ENCODE measurements around the gene NFATC3. TPM values are rescaled to one million over a fixed set of nuclear protein-coding genes. Genes with fewer than 3 reads are reported as not detected.
"Not testable (repeated sequence)": the region's sequence is repeated elsewhere in the genome, so short reads cannot be mapped to it uniquely, and the experiment has no call there.

The NFATC3 gene
- total RNA-seq, 1 experiment from 2014 or later: 12.1 TPM

DNA sequence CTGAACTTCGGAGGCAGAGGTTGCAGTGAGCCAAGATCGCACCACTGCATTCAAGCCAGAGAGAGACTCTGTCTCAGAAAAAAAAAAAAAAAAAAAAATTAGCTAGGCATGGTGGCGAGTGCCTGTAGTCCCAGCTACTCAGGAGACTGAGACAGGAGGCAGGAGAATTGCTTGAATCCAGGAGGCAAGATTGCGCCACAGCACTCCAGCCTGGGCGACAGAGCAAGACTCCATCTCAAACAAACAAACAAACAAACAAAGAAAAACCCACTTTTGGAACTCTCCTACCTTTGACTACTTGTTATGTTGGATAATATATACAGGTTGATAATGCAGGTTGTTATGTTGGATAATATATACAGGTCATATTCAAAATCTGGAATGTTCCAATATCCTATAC lies 35.3 kb downstream of the NFATC3 start:
- H2AFZ ChIP-seq (ENCODE audit: low read length); H3K36me3 ChIP-seq (ENCODE audit: low read depth, low read length); BruUV-seq (replicated peaks); H3K9me2 ChIP-seq (replicated peaks; ENCODE audit: low read length); CTCF ChIA-PET; H3K27me3 ChIP-seq (ENCODE audit: low read length); intact Hi-C loops (cut with micrococcal nuclease); ATAC-seq; H4K20me1 ChIP-seq (ENCODE audit: low read length); DNase-seq; H3K4me3 ChIP-seq (ENCODE audit: low read length); H3K27ac ChIP-seq (ENCODE audit: low read length); H3K9ac ChIP-seq (ENCODE audit: low read length); POLR2A ChIA-PET (ENCODE audit: unreplicated experiment); H3K4me1 ChIP-seq (ENCODE audit: insufficient read depth, low read length); H3K9me3 ChIP-seq (ENCODE audit: low read length); H3F3A ChIP-seq (ENCODE audit: low read length, unreplicated experiment); H3K79me2 ChIP-seq (ENCODE audit: low read length); H3K4me2 ChIP-seq (ENCODE audit: low read length): not testable (repeated sequence)

DNA sequence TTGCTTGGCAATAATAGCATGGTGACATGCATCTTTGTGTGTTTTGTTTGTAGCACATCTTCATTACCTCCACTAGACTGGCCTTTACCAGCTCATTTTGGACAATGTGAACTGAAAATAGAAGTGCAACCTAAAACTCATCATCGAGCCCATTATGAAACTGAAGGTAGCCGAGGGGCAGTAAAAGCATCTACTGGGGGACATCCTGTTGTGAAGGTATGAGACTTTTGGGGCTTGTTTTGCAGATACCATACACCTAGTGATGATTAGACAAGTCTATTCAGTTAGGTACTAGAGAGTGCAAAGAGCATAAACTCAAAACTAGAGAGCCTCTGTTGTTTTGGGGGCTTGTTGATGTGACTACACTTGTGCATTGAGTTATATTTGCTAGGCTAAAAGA lies 41.2 kb downstream of the NFATC3 start:
- BruUV-seq (replicated peaks): no TSS peak
- no peak overlapping the region for H3K4me3 ChIP-seq (ENCODE audit: low read length)
- CTCF ChIA-PET: no interaction called here
- H3K9me2 ChIP-seq (replicated peaks; ENCODE audit: low read length): no peaks in the 10 kb centered on the region
- no peaks in the 10 kb centered on the region for H4K20me1 ChIP-seq (ENCODE audit: low read length)
- no peak for DNase-seq
- intact Hi-C loops (cut with micrococcal nuclease): no loop called here
- H3K9ac ChIP-seq (ENCODE audit: low read length): no peak overlapping the region
- no peaks in the 10 kb centered on the region for H3F3A ChIP-seq (ENCODE audit: low read length, unreplicated experiment)
- no peaks in the 10 kb centered on the region for H3K27me3 ChIP-seq (ENCODE audit: low read length)
- no peaks in the 10 kb centered on the region for H3K9me3 ChIP-seq (ENCODE audit: low read length)
- no peaks in the 10 kb centered on the region for H3K79me2 ChIP-seq (ENCODE audit: low read length)
- no peak for ATAC-seq
- H3K27ac ChIP-seq (ENCODE audit: low read length): no peak overlapping the region
- no peaks in the 10 kb centered on the region; the same call in 1 of the 2 replicates for H3K36me3 ChIP-seq (ENCODE audit: low read depth, low read length)
- POLR2A ChIA-PET (ENCODE audit: unreplicated experiment): no interaction called here
- H3K4me2 ChIP-seq (ENCODE audit: low read length): no peak overlapping the region
- TF ChIP-seq EZH2 (IDR thresholded peaks at IDR 0.05; ENCODE audit: low read length, unreplicated experiment) (no peak), EZH2phosphoT487 (IDR thresholded peaks at IDR 0.05; ENCODE audit: borderline replicate concordance, low read length) (no peak)
- TF ChIP-seq, protein P1, sequence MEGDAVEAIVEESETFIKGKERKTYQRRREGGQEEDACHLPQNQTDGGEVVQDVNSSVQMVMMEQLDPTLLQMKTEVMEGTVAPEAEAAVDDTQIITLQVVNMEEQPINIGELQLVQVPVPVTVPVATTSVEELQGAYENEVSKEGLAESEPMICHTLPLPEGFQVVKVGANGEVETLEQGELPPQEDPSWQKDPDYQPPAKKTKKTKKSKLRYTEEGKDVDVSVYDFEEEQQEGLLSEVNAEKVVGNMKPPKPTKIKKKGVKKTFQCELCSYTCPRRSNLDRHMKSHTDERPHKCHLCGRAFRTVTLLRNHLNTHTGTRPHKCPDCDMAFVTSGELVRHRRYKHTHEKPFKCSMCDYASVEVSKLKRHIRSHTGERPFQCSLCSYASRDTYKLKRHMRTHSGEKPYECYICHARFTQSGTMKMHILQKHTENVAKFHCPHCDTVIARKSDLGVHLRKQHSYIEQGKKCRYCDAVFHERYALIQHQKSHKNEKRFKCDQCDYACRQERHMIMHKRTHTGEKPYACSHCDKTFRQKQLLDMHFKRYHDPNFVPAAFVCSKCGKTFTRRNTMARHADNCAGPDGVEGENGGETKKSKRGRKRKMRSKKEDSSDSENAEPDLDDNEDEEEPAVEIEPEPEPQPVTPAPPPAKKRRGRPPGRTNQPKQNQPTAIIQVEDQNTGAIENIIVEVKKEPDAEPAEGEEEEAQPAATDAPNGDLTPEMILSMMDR (conservative IDR thresholded peaks at IDR 0.05; ENCODE audit: low read depth, low read length): no peak
- peaks cover 16% of the 10 kb centered on the region for H3K4me1 ChIP-seq (ENCODE audit: insufficient read depth, low read length)
- no peak overlapping the region for H2AFZ ChIP-seq (ENCODE audit: low read length)

DNA sequence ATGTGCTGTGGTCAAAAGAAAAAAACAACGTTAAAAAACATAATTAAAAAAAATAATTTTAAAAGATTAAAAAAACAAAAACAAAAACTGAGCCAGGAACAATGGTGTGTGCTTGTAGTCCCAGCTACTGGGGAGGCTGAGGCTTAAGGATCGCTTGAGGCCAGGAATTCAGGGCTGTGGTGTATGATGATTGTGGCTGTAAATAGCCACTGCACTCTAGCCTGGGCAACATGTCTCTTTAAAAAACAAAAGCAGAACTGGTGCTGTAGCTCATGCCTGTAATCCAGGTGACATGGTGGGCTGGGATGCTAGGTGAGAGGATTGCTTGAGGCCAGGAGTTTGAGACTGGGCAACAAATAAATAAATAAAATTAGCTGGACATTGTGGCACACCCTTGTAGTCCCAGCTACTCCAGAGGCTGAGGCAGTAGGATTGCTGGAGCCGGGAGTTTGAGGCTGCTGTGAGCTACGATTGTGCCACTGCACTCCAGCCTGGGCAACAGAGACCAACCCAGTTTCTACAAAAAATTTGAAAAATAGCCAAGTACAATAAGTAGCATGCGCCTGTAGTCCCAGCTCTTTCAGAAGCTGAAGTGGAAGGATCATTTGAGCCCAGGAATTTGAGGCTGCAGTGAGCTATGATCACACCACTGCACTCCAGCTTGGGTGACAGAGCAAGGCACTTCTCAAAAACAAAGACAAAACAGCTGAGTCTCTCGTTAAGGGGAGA lies 43.6 kb downstream of the NFATC3 start:
- no peaks in the 10 kb centered on the region for H3K79me2 ChIP-seq (ENCODE audit: low read length)
- H3F3A ChIP-seq (ENCODE audit: low read length, unreplicated experiment): no peaks in the 10 kb centered on the region
- no TSS peak for BruUV-seq (replicated peaks)
- H3K27ac ChIP-seq (ENCODE audit: low read length): peak overlapping the region; percentile 66
- H4K20me1 ChIP-seq (ENCODE audit: low read length): no peaks in the 10 kb centered on the region
- peaks cover 16% of the 10 kb centered on the region for H3K4me1 ChIP-seq (ENCODE audit: insufficient read depth, low read length)
- peak overlapping the region; percentile 49 for H3K4me2 ChIP-seq (ENCODE audit: low read length)
- no peaks in the 10 kb centered on the region; the same call in 1 of the 2 replicates for H3K36me3 ChIP-seq (ENCODE audit: low read depth, low read length)
- ChIA-PET CTCF (interaction anchor here (1.4 kb wide), 1 partner anchor 35 kb away, joined by 3 read pairs; no protein-coding TSS in a partner anchor), POLR2A (ENCODE audit: unreplicated experiment) (no interaction called here)
- TF ChIP-seq EZH2 (IDR thresholded peaks at IDR 0.05; ENCODE audit: low read length, unreplicated experiment) (no peak), EZH2phosphoT487 (IDR thresholded peaks at IDR 0.05; ENCODE audit: borderline replicate concordance, low read length) (no peak)
- TF ChIP-seq, protein P1 (conservative IDR thresholded peaks at IDR 0.05; ENCODE audit: low read depth, low read length): no peak
- no peak overlapping the region for H3K4me3 ChIP-seq (ENCODE audit: low read length)
- DNase-seq (peak; percentile 15), ATAC-seq (peak; percentile 37)
- intact Hi-C loops (cut with micrococcal nuclease): no loop called here
- no peak overlapping the region for H3K9ac ChIP-seq (ENCODE audit: low read length)
- no peaks in the 10 kb centered on the region for H3K9me3 ChIP-seq (ENCODE audit: low read length)
- no peak overlapping the region for H2AFZ ChIP-seq (ENCODE audit: low read length)
- H3K27me3 ChIP-seq (ENCODE audit: low read length): no peaks in the 10 kb centered on the region
- H3K9me2 ChIP-seq (replicated peaks; ENCODE audit: low read length): no peaks in the 10 kb centered on the region

Data from PC-3 (cell line).